Right forelimb (tissue), 1 donor: ENCODE results near the gene MRPL49.

ENCODE experiments used
- DNase-seq: peaks from one replicate; pipeline ENCODE4 v3.0.0-alpha.2; 2018

The MRPL49 gene

GRCh38 chr11:65121865-65122696 lies at the start of gene MRPL49, which contains the start of gene FAU:
MRPL49 (plus strand) TSS chr11:65122321; CDS start chr11:65122347, 26 bp downstream.
FAU (minus strand) TSS chr11:65122134; CDS start chr11:65121813, 321 bp downstream.
- peak; percentile 96 for DNase-seq

GRCh38 chr11:65072631-65072966 lies 49.5 kb upstream of the MRPL49 start:
- no peak for DNase-seq

- no peak for DNase-seq
Measured at GRCh38 chr11:65077451-65077850, 44.7 kb upstream of the MRPL49 start.

GRCh38 chr11:65078151-65078550 lies 44.0 kb upstream of the MRPL49 start:
- no peak for DNase-seq

- DNase-seq = no peak
Measured at GRCh38 chr11:65078786-65079342, 43.3 kb upstream of the MRPL49 start.

GRCh38 chr11:65083134-65083833 lies 38.8 kb upstream of the MRPL49 start:
- DNase-seq = no peak

GRCh38 chr11:65083834-65084597 lies 38.1 kb upstream of the MRPL49 start, which contains the start of the genes CDCA5 and ZFPL1:
CDCA5 (minus strand) TSS chr11:65084040; CDS start chr11:65083978, 62 bp downstream.
ZFPL1 (plus strand) TSS chr11:65084222; CDS start chr11:65084699, 477 bp downstream.
- DNase-seq = peak; percentile 98

GRCh38 chr11:65084598-65085375 lies 37.3 kb upstream of the MRPL49 start:
- DNase-seq = no peak

- DNase-seq = no peak
Measured at GRCh38 chr11:65085446-65085845, 36.7 kb upstream of the MRPL49 start.

- DNase-seq = no peak
Measured at GRCh38 chr11:65086809-65087208, 35.3 kb upstream of the MRPL49 start.

GRCh38 chr11:65087216-65087615 lies 34.9 kb upstream of the MRPL49 start:
- no peak for DNase-seq

GRCh38 chr11:65087827-65088226 lies 34.3 kb upstream of the MRPL49 start:
- no peak for DNase-seq

- no peak for DNase-seq
Measured at GRCh38 chr11:65089621-65090020, 32.5 kb upstream of the MRPL49 start.

GRCh38 chr11:65090628-65091027 lies 31.5 kb upstream of the MRPL49 start:
- DNase-seq = no peak

GRCh38 chr11:65095427-65095826 lies 26.7 kb upstream of the MRPL49 start:
- DNase-seq = no peak

- peak; percentile 89 for DNase-seq
Measured at GRCh38 chr11:65095974-65096806, 25.9 kb upstream of the MRPL49 start, which contains the start of gene VPS51. VPS51 (plus strand) TSS chr11:65096214; CDS start chr11:65096251, 37 bp downstream.

GRCh38 chr11:65096926-65097325 lies 25.2 kb upstream of the MRPL49 start:
- DNase-seq = no peak

GRCh38 chr11:65100674-65101350 lies 21.3 kb upstream of the MRPL49 start:
- DNase-seq = no peak

- DNase-seq = no peak
Measured at GRCh38 chr11:65102142-65103095, 19.7 kb upstream of the MRPL49 start.
